MM.1S (cell line): ENCODE data around the gene RAVER2.

Experiments used
- CTCF ChIP-seq: fragments of 300-600 bp; sonication (generic); IDR thresholded peaks from 2 replicates; pipeline ENCODE4 v1.5.1; 2016; ENCODE audit warnings: antibody characterized with exemption, low read length, mixed read lengths
- EZH2 ChIP-seq: fragments of 300-600 bp; sonication (generic); optimal IDR thresholded peaks from 2 replicates; pipeline ENCODE3; 2017; ENCODE audit warnings: low read depth, mild to moderate bottlenecking, antibody characterized with exemption, low read length, mixed read lengths

DNA sequence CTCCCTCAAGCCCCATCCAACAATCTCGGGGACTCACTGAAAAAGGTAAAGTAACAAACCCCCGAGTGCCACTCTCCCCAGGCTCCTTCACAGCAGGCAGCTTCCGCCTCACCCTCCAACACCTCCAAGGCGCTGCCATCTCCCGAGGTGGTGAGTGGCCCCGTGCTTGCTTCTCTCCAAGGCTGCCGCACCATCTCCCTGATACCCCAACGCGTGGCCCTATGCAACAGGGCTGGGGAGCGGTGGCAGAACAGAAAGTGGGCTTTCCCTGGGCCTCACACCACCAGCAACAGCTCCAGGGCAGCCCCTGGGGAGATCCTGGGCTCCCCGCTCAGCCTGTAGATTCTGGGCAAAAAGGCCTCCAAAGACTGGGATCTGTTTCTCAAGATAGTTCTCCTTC lies 105.1 kb downstream of the RAVER2 start:
- TF ChIP-seq CTCF (no peak), EZH2 (no peak)
